GM20431 (cell line): ENCODE results near the gene CBX2.

Source experiments
- in situ Hi-C: fragments of 300-500 bp; cut with MseI, MboI; formaldehyde crosslinking; loops from one replicate; pipeline ENCODE4 v1.15.0; 2020; ENCODE audit warnings: low sequenced_read_pairs; ENCODE audit not compliant: unreplicated experiment

The CBX2 gene

DNA sequence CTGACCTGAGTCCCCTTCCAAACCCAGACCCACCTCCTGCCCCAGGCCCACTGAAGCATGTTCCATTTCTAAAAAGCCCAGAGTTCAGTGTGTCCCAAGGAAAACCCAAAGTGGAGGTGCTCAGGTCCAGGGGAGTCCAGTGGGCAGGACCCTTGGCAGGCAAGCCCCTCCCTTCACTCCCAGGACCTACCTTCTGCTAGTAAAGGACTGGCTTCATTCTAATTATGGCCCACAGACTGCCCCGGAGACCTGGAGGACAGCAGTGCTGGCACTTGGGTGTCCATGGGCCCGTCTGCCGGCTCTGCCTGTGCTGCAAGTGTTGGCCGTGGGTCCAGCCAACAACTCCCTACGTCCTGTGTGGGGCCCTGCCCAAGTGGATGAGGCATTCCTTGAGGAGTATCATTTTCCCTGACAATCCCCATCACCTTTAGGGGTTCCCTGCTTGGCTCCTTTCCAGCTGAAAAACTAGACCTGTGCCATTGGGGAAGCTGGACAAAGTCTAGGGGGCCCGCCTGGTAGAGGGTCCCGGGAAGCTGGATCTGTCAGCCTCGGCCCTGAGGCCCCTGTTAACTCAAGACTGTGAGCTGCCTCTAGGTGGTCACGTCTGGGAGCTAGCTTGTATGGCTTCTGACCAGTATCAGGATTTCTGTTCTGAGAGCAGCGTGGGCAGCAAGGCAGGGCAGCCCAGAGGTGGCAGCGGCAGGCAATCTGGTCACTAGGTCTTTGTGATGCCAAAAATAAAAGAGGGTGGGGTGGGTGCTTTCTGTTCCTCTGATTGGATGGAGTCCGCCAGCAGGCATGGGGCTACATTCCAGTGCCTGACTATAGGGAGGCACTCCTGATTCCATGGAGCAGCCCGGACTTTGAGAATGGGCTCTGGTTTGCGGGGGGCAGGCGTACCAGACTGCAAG, 8.2 kb downstream of the CBX2 start:
- in situ Hi-C loops = loop anchor here (25.0 kb wide), 1 partner anchor 201 kb away; no protein-coding TSS in a partner anchor

DNA sequence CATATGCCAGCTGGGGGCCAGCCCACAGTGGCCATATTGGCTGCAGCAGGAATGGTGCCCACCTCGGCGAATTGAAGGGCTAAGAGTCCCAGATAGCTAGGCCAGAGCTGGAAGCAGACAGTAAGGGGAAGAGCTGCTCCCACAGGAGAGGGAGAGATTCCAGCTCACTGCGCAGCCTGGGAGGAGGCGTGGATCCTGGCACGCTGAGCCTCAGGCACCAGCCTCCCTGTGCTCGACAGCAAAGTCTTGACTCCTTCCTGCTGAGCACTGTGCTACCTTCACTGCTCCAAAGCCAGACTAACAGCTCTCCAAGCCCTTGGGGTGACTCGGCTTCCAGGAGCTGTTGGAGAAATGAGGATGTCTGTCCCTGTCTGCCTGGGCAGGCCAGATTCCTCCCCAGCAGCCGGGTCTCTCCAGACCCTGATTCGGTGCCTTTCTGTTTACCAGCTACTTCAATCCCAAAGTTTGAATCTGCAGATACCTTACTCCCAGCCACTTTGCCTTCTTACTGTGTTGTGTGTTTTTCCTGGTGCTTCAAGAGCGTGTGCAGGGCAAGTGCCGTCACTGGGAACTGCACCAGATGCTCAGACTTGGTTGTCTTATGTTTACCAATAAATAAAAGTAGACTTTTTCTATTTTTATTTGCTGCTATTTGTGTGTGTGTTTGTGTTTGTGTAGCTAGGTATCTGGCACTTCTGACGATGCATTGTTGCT, 9.1 kb downstream of the CBX2 start:
- in situ Hi-C loops = loop anchor here (25.0 kb wide), 1 partner anchor 200 kb away; no protein-coding TSS in a partner anchor

GRCh38 chr17:79788455-79788854, 10.5 kb downstream of the CBX2 start:
- in situ Hi-C loops = loop anchor here (25.0 kb wide), 1 partner anchor 199 kb away; no protein-coding TSS in a partner anchor

- in situ Hi-C loops = loop anchor here (25.0 kb wide), 1 partner anchor 198 kb away; no protein-coding TSS in a partner anchor
These were observed 11.3 kb downstream of the CBX2 start for GRCh38 chr17:79788989-79789942.

- in situ Hi-C loops = loop anchor here (25.0 kb wide), 1 partner anchor 197 kb away; no protein-coding TSS in a partner anchor
These were observed 12.2 kb downstream of the CBX2 start for GRCh38 chr17:79789943-79790804.

DNA sequence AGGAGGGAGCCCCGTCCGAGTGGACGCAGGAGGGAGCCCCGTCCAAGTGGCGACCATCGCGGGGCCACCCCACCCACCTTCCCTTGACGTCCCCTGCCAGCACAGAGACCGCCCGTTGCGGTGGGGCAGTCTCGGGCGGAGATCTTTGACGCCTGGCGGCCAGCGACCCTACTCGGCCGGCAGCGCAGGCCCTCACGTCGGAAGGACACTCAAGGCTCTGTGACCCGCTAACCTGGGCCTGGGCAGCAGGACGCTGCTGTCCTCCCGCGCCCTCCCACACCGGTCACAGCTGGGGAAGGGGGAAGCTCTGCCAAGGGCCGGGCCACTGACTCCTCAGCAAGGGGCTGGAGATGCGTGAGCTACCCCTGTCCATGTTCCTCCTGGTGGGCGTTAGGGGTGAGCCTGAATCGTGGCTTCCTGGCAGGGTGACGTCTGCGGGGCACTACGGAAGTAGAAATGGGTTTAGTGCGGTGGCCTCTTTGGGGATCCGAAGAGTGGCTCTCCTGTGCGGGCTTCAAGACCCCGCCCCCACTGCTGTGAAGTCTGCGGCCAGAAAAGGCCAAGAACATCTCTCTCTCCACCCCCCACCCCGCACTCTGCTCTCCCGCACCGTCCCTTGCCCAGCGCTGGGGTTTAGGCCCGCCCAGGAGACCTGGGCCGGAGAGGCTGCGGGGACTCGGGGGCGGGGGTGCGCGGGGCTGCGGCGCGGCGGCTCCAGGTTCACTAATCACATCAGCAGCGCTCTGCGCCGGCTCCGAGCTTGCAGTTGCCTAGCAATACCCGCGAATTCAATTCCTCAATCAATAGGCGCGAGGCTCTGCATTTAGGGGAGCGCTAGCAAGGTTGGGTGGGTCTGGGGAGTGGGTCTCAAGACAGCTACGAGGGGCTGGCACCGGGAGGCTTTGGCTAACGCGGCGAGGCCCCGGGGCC, 13.1 kb downstream of the CBX2 start:
- in situ Hi-C loops = loop anchor here (25.0 kb wide), 1 partner anchor 196 kb away; no protein-coding TSS in a partner anchor

GRCh38 chr17:79791735-79792161, 13.8 kb downstream of the CBX2 start:
- in situ Hi-C loops = loop anchor here (25.0 kb wide), 1 partner anchor 196 kb away; no protein-coding TSS in a partner anchor

DNA sequence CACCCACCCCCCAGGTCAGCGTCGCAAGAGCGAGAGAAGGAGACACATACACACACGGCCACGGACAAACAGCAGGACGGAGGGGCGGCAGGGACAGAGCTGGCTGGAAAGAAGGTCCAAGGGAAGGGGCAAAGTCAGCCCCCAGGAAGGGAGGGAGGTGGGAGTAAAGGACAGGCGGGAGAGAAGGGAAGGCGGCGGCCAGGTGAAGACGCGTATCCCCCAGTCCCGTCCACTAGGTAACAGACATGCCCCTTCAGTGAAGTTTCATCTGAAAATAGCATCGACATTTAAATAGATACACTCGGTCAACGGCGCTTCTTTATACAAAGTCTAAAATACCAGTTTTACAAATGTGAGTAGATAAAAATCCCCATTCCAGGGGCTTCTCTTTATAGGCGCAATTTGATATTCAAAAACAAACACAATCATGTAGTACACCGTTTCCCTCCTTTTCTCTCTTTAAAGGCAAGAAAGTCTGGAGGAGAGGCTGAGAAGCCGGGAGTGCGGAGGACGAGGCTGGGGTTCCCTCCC, 14.5 kb downstream of the CBX2 start:
- in situ Hi-C loops = loop anchor here (25.0 kb wide), 1 partner anchor 195 kb away; no protein-coding TSS in a partner anchor

- in situ Hi-C loops = loop anchor here (25.0 kb wide), 1 partner anchor 194 kb away; no protein-coding TSS in a partner anchor
These were observed 15.3 kb downstream of the CBX2 start for GRCh38 chr17:79792984-79793923.

GRCh38 chr17:79793924-79794304, 16.0 kb downstream of the CBX2 start:
- in situ Hi-C loops = loop anchor here (25.0 kb wide), 1 partner anchor 193 kb away; no protein-coding TSS in a partner anchor

DNA sequence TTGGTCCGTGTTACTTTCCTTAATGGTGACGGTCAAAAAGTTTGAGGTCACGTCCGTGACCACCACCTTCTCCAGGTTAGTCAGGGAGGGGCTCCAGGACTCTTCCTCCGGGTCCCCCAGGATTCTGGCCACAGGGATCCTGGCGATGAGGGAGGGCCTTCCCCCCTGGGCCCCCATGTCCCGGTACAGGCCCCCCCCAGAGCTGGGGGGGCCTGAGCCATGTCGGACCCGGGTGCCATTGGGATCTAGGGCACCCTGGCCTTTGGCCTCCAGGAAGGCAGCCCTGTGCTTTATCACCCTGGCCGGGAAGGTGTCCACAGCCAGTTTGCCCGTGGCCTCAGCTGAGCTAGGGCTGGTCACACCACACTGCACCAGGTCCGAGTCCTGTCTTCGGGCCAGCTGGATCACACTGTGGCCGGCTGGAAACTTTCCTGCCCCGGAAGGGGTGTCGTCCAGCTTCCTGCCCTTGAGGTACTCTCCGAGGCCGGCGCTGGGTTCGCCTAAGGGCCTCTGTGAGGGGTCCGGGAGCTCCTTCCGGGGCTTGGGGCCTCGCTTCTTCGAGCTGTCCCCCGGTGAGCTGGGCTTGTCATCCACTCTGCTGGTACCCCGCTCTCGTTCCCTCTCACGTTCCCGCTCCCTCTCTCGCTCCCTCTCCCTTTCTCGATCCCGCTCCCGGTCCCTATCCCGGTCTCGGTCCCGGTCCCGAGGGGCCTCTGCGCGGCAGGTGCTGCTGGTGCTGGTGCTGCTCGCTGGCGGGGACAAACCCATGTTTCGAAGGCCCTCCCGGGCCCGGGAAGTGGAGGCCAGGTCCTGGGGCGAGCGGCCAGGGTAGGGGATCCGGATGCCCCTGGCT, 16.9 kb downstream of the CBX2 start:
- in situ Hi-C loops = loop anchor here (25.0 kb wide), 1 partner anchor 192 kb away; no protein-coding TSS in a partner anchor

- in situ Hi-C loops = loop anchor here (25.0 kb wide), 1 partner anchor 191 kb away; no protein-coding TSS in a partner anchor
These were observed 18.0 kb downstream of the CBX2 start for GRCh38 chr17:79795795-79796443.

DNA sequence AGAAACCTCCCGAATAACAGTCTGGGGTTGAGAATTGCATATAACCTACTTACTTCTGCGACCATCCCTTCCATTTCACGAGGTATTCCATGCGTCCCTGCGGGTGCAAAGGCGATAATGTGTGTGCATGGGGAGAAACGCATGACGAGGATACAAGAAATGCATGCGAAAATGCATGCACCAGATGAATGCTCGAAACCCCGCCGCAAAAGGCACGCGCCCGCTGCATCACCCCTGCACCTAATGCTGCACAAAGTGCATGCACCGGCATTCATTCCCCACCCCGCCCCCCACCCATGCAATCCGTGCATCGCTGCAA, 18.5 kb downstream of the CBX2 start:
- in situ Hi-C loops = loop anchor here (25.0 kb wide), 1 partner anchor 191 kb away; no protein-coding TSS in a partner anchor

DNA sequence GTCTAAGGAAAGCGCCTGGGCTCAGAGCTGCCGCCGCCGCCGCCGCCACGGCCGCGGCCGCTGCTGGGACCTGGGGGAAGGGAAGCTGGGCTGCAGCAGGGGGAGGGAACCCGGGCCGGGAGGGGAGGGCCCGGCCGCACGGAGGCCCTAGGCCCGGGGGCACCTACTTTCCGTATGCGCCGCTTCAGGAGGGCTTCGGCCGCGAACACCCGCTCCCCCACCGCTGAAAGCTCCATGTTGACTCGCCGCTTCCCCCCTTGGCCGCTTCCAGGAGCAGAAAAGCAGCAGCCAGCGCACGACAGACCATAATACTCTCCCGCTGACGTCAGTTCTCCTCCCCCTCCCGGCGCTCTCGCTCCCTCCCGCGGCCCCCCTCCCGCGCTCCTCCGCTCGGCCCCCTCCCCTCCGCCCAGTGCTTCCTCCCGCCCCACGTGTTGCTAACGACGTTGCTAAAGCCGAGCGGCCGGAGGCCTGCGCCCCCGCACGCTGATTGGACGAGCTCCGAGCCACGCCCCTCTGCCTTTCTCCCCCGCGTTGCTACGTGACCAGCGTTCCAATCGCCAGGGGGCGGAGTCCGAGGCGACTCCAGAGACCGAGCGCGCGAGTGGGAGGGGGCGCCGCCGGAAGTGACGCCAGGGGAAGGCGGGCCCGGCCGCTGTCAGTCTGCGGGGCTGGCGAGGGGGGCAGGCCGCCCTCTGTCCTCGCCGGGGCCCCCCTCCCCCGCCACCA, 19.0 kb downstream of the CBX2 start, which contains the start of gene CBX8:
Gene CBX8, minus strand, starts transcription at position 315 of the 729 bp plus-strand sequence. Its CDS starts 79 bp downstream, at position 236.
- in situ Hi-C loops = loop anchor here (25.0 kb wide), 1 partner anchor 190 kb away; no protein-coding TSS in a partner anchor
